Measurements from ENCODE around the gene CTDSPL. TPM values are rescaled to one million over a fixed set of nuclear protein-coding genes. Genes with fewer than 3 reads are reported as not detected.

Gene CTDSPL
- total and polyA plus RNA-seq, 2 of the 8 experiments (the other 6 are each of a cell fraction or from before 2014, with no cell fraction given), result 20.3 to 42.2 TPM

DNA sequence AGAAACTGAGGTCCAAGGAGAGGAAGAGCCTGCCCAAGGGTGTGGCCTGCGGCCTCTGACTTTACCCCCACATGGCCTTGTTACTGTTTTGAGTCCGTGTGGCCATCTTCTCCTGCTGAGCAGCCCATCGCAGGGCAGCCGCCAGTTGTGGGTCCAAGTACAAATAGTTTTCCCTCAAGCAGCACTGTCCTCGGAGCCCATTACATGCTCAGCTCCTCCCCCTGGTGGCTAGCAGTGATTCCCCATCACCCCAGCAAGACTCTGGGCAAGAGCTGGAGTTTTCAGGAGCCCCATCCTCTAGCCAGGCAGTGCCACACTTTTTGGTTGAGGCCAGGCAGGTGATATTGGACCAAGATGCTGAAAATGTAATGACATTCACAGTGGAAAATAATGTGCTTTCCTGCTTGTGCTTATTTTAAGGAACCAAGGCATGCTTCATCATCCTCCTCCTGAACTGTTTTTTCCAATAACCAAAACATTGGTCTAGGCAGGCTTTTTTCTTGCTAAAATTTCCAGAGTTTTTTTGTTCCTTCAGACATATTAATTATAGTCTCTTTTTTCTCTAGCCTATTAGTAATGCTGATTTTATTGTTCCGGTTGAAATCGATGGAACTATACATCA, 105.7 kb downstream of the CTDSPL start:
- Histone ChIP-seq H3K4me1 (replicated peaks in 1 of 4; ENCODE audit: control insufficient read depth in 3 of 4, insufficient read depth in 4 of 4, low read length in 3 of 4) (peaks cover 0 to 7% (median 3%) of the 10 kb centered on the region in 4 experiments; a peak in 2 of 7 replicates), H3K14ac (ENCODE audit: insufficient read length) (no peak overlapping the region), H3K36me3 (ENCODE audit: control insufficient read depth in 2 of 4, insufficient read depth in 4 of 4, low read length in 3 of 4) (no peaks in the 10 kb centered on the region; a peak in 1 of 8 replicates), H2AK5ac (ENCODE audit: low read depth, low read length) (no peak overlapping the region), H3K23ac (ENCODE audit: insufficient read length) (no peak overlapping the region), H3K79me1 (ENCODE audit: low read depth, low read length) (no peaks in the 10 kb centered on the region), H4K5ac (ENCODE audit: insufficient read length, low read depth, low read length) (peak overlapping the region; percentile 7), H4K91ac (replicated peaks; ENCODE audit: insufficient read length, low read length) (no peak overlapping the region), H3K4ac (replicated peaks; ENCODE audit: insufficient read length, low read depth, low read length) (no peak overlapping the region), H3K27me3 (replicated peaks in 1 of 4; ENCODE audit: control insufficient read depth in 3 of 4, extremely low read depth in 1 of 4, insufficient read depth in 3 of 4, low read length in 3 of 4) (no peaks in the 10 kb centered on the region), H4K8ac (ENCODE audit: extremely low read depth, insufficient read depth, low read length) (0 out of 2 replicates have a peak overlapping the region, but pooled peaks have one; percentile 47), H2BK120ac (replicated peaks; ENCODE audit: low read depth, low read length) (no peak overlapping the region), H2AFZ (ENCODE audit: low read length) (no peak overlapping the region), H3K23me2 (ENCODE audit: low read depth, low read length) (no peaks in the 10 kb centered on the region), H2BK5ac (ENCODE audit: low read depth, low read length) (no peak overlapping the region), H3K9ac (replicated peaks in 1 of 4; ENCODE audit: extremely low read depth in 1 of 4, low read depth in 3 of 4, low read length in 3 of 4) (no peak overlapping the region), H2BK12ac (ENCODE audit: low read depth, low read length) (no peak overlapping the region), H2BK15ac (ENCODE audit: low read length) (no peak overlapping the region), H3K27ac (ENCODE audit: low read depth, low read length) (no peak overlapping the region), H4K20me1 (replicated peaks in 1 of 2; ENCODE audit: control insufficient read depth in 1 of 2, insufficient read depth in 2 of 2, low read length in 2 of 2) (peaks cover 0 to 2% of the 10 kb centered on the region in 2 experiments), H3K4me3 (ENCODE audit: extremely low read depth in 1 of 4, insufficient read depth in 2 of 4, low read depth in 3 of 4, low read length in 4 of 4) (no peak overlapping the region), H3K18ac (ENCODE audit: extremely low read depth, low read length) (no peak overlapping the region), H3K56ac (replicated peaks; ENCODE audit: insufficient read length, low read depth, low read length) (no peak overlapping the region), H3K4me2 (ENCODE audit: insufficient read depth in 1 of 2, low read depth in 2 of 2, low read length in 2 of 2) (no peak overlapping the region), H3K79me2 (ENCODE audit: control insufficient read depth in 1 of 2, insufficient read depth in 2 of 2, low read length in 2 of 2) (no peaks in the 10 kb centered on the region), H3K9me3 (ENCODE audit: insufficient read depth in 2 of 2, low read depth in 1 of 2, low read length in 1 of 2) (no peaks in the 10 kb centered on the region), H2BK20ac (ENCODE audit: low read length) (no peak overlapping the region; the same call in 1 of the 2 replicates)
- FAIRE-seq (peak; percentile 73), DNase-seq (ENCODE audit: low read depth in 1 of 2, low spot score in 2 of 2) (peak; percentile 56 to 85)
- 59% methylated on average over 7 of the region's 7 CpGs; no CpG with 5 or more reads in 1 of the 2 experiments for WGBS, 2 experiments (ENCODE audit: extremely low coverage in 1 of 2, insufficient coverage in 1 of 2, insufficient read length in 1 of 2, insufficient replicate concordance in 2 of 2, low coverage in 1 of 2, low lambda C conversion rate in 2 of 2, missing lambda C conversion rate in 1 of 2)
- ChIA-PET CTCF (ENCODE audit: partially characterized antibody) (interaction anchor here (0.5 to 7.2 kb wide), 40 partner anchors 8 to 605 kb away, joined by 3 to 60 read pairs (median 5); no protein-coding TSS in a partner anchor), POLR2A (ENCODE audit: partially characterized antibody) (interaction anchor here (0.7 to 1.2 kb wide), 3 partner anchors 13 to 114 kb away, joined by 3 read pairs; no protein-coding TSS in a partner anchor)
- no peak for TF ChIP-seq SIRT6 (IDR thresholded peaks at IDR 0.05; ENCODE audit: low read length)
- TF ChIP-seq, protein P1, sequence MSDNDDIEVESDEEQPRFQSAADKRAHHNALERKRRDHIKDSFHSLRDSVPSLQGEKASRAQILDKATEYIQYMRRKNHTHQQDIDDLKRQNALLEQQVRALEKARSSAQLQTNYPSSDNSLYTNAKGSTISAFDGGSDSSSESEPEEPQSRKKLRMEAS (IDR thresholded peaks at IDR 0.05), result peak; percentile 51; the same call in 1 of the 2 replicates
- TF ChIP-seq FOSL1 (IDR thresholded peaks at IDR 0.05; ENCODE audit: insufficient read depth, low read depth, low read length), result no peak
- TF ChIP-seq EGR1 (IDR thresholded peaks at IDR 0.05; ENCODE audit: borderline replicate concordance, low read depth, low read length), result no peak
- no peak for TF ChIP-seq RFX5 (IDR thresholded peaks at IDR 0.05; ENCODE audit: borderline replicate concordance, low read depth, low read length)
- no peak for TF ChIP-seq CTBP2 (IDR thresholded peaks at IDR 0.05; ENCODE audit: borderline replicate concordance, insufficient read depth, insufficient read length, low read length)
- TF ChIP-seq EP300 (IDR thresholded peaks at IDR 0.05; ENCODE audit: borderline replicate concordance in 1 of 2, low read depth in 2 of 2, low read length in 2 of 2), result no peak
- no peak for TF ChIP-seq JUND (IDR thresholded peaks at IDR 0.05; ENCODE audit: low read length)
- no peak for TF ChIP-seq POU5F1 (IDR thresholded peaks at IDR 0.05; ENCODE audit: low read depth, low read length)
- no peak for TF ChIP-seq ZNF274 (IDR thresholded peaks at IDR 0.05; ENCODE audit: borderline replicate concordance, extremely low read depth, low read length)
- no peak for TF ChIP-seq CBX5 (IDR thresholded peaks at IDR 0.05; ENCODE audit: low read depth, low read length)
- no peak for TF ChIP-seq KDM4A (IDR thresholded peaks at IDR 0.05; ENCODE audit: low read depth, low read length, severe bottlenecking)
- no peak for TF ChIP-seq BACH1 (IDR thresholded peaks at IDR 0.05; ENCODE audit: low read length)
